Mesothelial cell of epicardium (in vitro differentiated cells): ENCODE results near the gene RABAC1. TPM values are rescaled to one million over a fixed set of nuclear protein-coding genes. Genes with fewer than 3 reads are reported as not detected.

ENCODE experiments used
- DNase-seq, 2 experiments: peaks; one replicate each; pipeline ENCODE4 v3.0.0; 2021; ENCODE audit warnings: low spot score in 2 of 2; ENCODE audit not compliant: unreplicated experiment in 2 of 2
- H3K27ac Mint-ChIP-seq: 2 replicates; pipeline ENCODE4 v1.8.0; 2021; ENCODE audit warnings: mixed read lengths
- H3K27me3 Mint-ChIP-seq: 2 replicates; pipeline ENCODE4 v1.8.0; 2021; ENCODE audit warnings: low read depth, mixed read lengths
- H3K36me3 Mint-ChIP-seq: 2 replicates; pipeline ENCODE4 v1.8.0; 2021; ENCODE audit warnings: mixed read lengths
- H3K4me1 Mint-ChIP-seq: 2 replicates; pipeline ENCODE4 v1.8.0; 2021; ENCODE audit warnings: mixed read lengths
- H3K4me3 Mint-ChIP-seq: 2 replicates; pipeline ENCODE4 v1.8.0; 2021; ENCODE audit warnings: mild to moderate bottlenecking, moderate library complexity, mixed read lengths
- H3K9me3 Mint-ChIP-seq: 2 replicates; pipeline ENCODE4 v1.8.0; 2021; ENCODE audit warnings: mixed read lengths
- CTCF ChIP-seq: fragments of 200-600 bp; sonication (generic); IDR thresholded peaks from one replicate; pipeline ENCODE4 v1.5.0; 2021; ENCODE audit warnings: antibody characterized with exemption; ENCODE audit not compliant: unreplicated experiment
- total RNA-seq: library from RNA; stranded (reverse); gene quantifications from 3 replicates; pipeline ENCODE4 v1.2.1, GENCODE V29; 2021

Gene RABAC1
- total RNA-seq, 1 donor from 2014 or later: 102 TPM

GRCh38 chr19:41999071-41999877 lies 40.2 kb upstream of the RABAC1 start:
- H3K27me3 Mint-ChIP-seq: peaks cover 87% of the 10 kb centered on the region
- H3K27ac Mint-ChIP-seq: no peak overlapping the region
- H3K9me3 Mint-ChIP-seq: no peaks in the 10 kb centered on the region
- peaks cover 6% of the 10 kb centered on the region for H3K4me1 Mint-ChIP-seq
- no peak for TF ChIP-seq CTCF
- peak overlapping the region; percentile 20 for H3K4me3 Mint-ChIP-seq
- H3K36me3 Mint-ChIP-seq: peaks cover 19% of the 10 kb centered on the region
- no peak for DNase-seq

- Mint-ChIP-seq H3K4me3 (no peak overlapping the region), H3K27ac (no peak overlapping the region), H3K4me1 (peaks cover 8% of the 10 kb centered on the region), H3K36me3 (peaks cover 19% of the 10 kb centered on the region), H3K9me3 (no peaks in the 10 kb centered on the region), H3K27me3 (peaks cover 82% of the 10 kb centered on the region)
- DNase-seq: peak in 1 of 2 experiments; percentile 67
- peak; percentile 56 for TF ChIP-seq CTCF
Measured at GRCh38 chr19:41998246-41999020, 39.3 kb upstream of the RABAC1 start.

GRCh38 chr19:41997851-41998229 lies 38.7 kb upstream of the RABAC1 start:
- no peaks in the 10 kb centered on the region for H3K9me3 Mint-ChIP-seq
- H3K4me1 Mint-ChIP-seq: peaks cover 9% of the 10 kb centered on the region
- no peak for TF ChIP-seq CTCF
- H3K27ac Mint-ChIP-seq: no peak overlapping the region
- DNase-seq: no peak
- peaks cover 19% of the 10 kb centered on the region for H3K36me3 Mint-ChIP-seq
- H3K27me3 Mint-ChIP-seq: peaks cover 86% of the 10 kb centered on the region
- no peak overlapping the region for H3K4me3 Mint-ChIP-seq

DNA sequence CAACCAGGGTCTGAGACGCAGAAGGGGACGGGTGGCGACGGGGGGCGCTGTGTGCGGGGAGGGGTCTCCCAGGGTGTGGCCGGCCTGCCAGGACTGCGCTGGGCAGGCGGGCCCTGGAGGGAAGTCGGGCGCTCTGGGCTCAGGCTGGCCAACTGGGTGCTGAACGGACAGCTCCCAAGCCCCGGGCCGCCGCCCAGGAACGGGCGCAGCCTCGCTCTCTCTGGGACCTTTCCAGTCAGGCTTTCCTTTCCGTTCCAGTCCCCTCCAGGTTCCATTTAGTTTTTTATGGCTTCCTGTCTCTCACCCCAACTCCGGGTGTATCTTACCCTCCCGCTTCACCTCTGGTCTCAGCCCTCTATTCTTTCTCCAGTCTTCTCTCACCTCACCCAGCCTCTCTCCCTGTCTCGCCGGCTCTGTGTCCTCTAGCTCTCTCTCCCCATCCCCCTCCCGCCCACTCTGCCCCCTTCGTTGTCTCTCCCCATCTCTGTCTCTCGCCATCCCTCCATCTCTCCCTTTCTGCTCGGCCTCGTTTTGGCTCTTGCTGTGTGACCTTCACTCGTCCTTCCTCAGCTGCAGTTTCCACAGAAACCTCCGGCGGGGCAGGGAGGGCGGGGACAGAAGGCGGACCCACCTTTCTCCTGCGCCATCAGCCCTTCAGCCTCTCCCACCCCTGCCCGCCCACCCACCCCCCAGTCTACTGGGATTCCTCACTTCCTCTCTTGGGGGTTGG lies 38.2 kb upstream of the RABAC1 start:
- TF ChIP-seq CTCF: no peak
- no peak overlapping the region for H3K4me3 Mint-ChIP-seq
- peaks cover 9% of the 10 kb centered on the region for H3K4me1 Mint-ChIP-seq
- peaks cover 18% of the 10 kb centered on the region for H3K36me3 Mint-ChIP-seq
- no peak overlapping the region for H3K27ac Mint-ChIP-seq
- H3K27me3 Mint-ChIP-seq: peaks cover 87% of the 10 kb centered on the region
- peak; percentile 58 to 72 for DNase-seq
- H3K9me3 Mint-ChIP-seq: no peaks in the 10 kb centered on the region

DNA sequence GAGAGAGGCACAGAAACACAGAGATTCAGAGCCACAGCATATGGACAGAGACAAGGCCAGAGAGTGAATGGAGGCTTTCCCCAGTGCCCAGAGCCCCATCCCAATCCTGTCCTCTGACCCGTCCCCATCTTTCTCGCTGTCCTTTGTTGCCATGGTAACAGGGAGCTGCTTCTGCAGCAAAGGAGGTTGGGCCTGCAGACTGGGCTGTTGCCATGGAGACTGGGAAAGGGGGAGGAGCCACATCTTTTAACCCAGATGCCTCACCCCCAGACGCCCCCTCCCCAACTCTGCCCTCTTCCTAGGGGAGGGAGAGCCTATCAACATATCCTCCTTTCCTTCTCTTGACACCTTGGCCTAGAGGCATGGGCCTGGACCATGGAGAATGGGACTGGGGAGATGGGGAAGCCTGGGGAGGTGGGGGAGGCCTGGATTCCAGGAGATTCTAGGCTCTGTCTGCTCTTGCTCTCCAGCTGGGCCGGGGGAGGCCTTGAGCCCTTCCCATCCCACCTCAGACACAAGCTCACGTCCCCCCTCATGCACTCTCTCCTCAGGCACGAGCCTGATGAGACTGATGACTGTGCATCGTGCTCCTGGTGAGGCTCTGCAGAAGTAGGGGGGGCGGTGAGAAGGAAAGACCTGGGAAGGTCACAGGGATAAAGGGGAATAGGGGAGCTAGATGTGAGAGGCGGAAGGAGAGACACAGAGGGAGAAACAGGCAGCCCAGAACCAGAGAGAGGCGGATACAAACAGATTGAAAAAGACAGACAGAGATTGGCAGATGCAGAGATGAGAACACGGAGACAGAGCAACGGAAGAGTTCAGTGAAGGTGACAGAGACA lies 37.1 kb upstream of the RABAC1 start:
- TF ChIP-seq CTCF: no peak
- Mint-ChIP-seq H3K27me3 (peaks cover 81% of the 10 kb centered on the region), H3K27ac (no peak overlapping the region), H3K36me3 (peaks cover 10% of the 10 kb centered on the region), H3K9me3 (no peaks in the 10 kb centered on the region), H3K4me3 (no peak overlapping the region), H3K4me1 (peaks cover 9% of the 10 kb centered on the region)
- DNase-seq: no peak
